MM.1S (cell line): ENCODE measurements around the gene NRG2.

Experiments
- DNase-seq: peaks from one replicate; pipeline ENCODE4 v3.0.0-alpha.2; 2015
- H2AFZ ChIP-seq: fragments of 300-600 bp; sonication (generic); 2 replicates; pipeline ENCODE4 v1.6.0; 2016; ENCODE audit warnings: antibody characterized with exemption, low read length
- H3F3A ChIP-seq: fragments of 300-600 bp; sonication (generic); 2 replicates; pipeline ENCODE4 v1.6.1; 2016; ENCODE audit warnings: mild to moderate bottlenecking, antibody characterized with exemption, low read length, moderate library complexity, mixed read lengths; ENCODE audit not compliant: insufficient read depth
- H3K27ac ChIP-seq: fragments of 300-600 bp; sonication (generic); 2 replicates; pipeline ENCODE4 v1.5.1; 2016; ENCODE audit warnings: mild to moderate bottlenecking, low read length
- H3K27me3 ChIP-seq: fragments of 300-600 bp; sonication (generic); replicated peaks from 2 replicates; pipeline ENCODE4 v1.6.0; 2016; ENCODE audit warnings: low read length; ENCODE audit not compliant: insufficient read depth
- H3K36me3 ChIP-seq: fragments of 300-600 bp; sonication (generic); replicated peaks from 2 replicates; pipeline ENCODE4 v1.6.1; 2016; ENCODE audit warnings: mild to moderate bottlenecking, low read length, mixed read lengths; ENCODE audit not compliant: insufficient read depth
- H3K4me1 ChIP-seq: fragments of 300-600 bp; sonication (generic); 2 replicates; pipeline ENCODE4 v1.6.1; 2016; ENCODE audit warnings: low read length, mixed read lengths
- H3K4me2 ChIP-seq: fragments of 300-600 bp; sonication (generic); 2 replicates; pipeline ENCODE4 v1.6.0; 2016; ENCODE audit warnings: low read depth, low read length
- H3K4me3 ChIP-seq: fragments of 300-600 bp; sonication (generic); 2 replicates; pipeline ENCODE4 v1.5.1; 2016; ENCODE audit warnings: low read length, mixed read lengths
- H3K79me2 ChIP-seq: fragments of 300-600 bp; sonication (generic); 2 replicates; pipeline ENCODE4 v1.6.1; 2016; ENCODE audit warnings: mixed run types, low read length, mixed read lengths
- H3K9ac ChIP-seq: fragments of 300-600 bp; sonication (generic); 2 replicates; pipeline ENCODE4 v1.6.1; 2016; ENCODE audit warnings: low read length, mixed read lengths
- H3K9me2 ChIP-seq: fragments of 300-600 bp; sonication (generic); replicated peaks from 2 replicates; pipeline ENCODE4 v1.6.1; 2016; ENCODE audit warnings: mild to moderate bottlenecking, low read length, mixed read lengths; ENCODE audit not compliant: insufficient read depth
- H3K9me3 ChIP-seq: fragments of 300-600 bp; sonication (generic); replicated peaks from 2 replicates; pipeline ENCODE4 v1.6.1; 2016; ENCODE audit warnings: mild to moderate bottlenecking, low read length, mixed read lengths; ENCODE audit not compliant: insufficient read depth
- H4K20me1 ChIP-seq: fragments of 300-600 bp; sonication (generic); 2 replicates; pipeline ENCODE4 v1.6.1; 2016; ENCODE audit warnings: mild to moderate bottlenecking, low read length, moderate library complexity, mixed read lengths; ENCODE audit not compliant: insufficient read depth
- EZH2 ChIP-seq: fragments of 300-600 bp; sonication (generic); optimal IDR thresholded peaks from 2 replicates; pipeline ENCODE3; 2017; ENCODE audit warnings: low read depth, mild to moderate bottlenecking, antibody characterized with exemption, low read length, mixed read lengths
- EZH2phosphoT487 ChIP-seq: fragments of 300-600 bp; sonication (generic); IDR thresholded peaks from 2 replicates; pipeline ENCODE4 v1.6.1; 2018; ENCODE audit warnings: antibody characterized with exemption, low read length
- TF ChIP-seq, protein P1 (sequence below): fragments of 300-600 bp; sonication (generic); IDR thresholded peaks from 2 replicates; pipeline ENCODE4 v1.5.1; 2016; ENCODE audit warnings: antibody characterized with exemption, low read length, mixed read lengths

NRG2 gene

DNA sequence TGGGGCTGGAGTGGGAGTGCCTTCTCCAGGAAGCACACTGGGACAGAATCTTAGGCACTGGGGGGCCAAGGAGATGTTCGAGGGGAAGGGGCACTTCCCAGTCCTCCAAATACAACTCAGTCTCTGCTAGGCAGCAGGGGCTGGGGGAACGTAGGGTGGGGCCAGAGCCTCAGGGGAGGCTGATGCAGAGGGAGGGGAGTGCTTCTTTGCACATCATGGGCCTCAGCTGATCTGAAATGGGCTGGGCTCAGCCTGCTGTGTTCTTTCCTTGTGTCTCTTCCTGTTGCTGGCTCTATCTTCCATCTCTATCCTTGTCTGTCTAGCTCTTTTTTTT lies 231.9 kb downstream of the NRG2 start:
- TF ChIP-seq EZH2 (no peak), EZH2phosphoT487 (no peak)
- TF ChIP-seq, protein P1, sequence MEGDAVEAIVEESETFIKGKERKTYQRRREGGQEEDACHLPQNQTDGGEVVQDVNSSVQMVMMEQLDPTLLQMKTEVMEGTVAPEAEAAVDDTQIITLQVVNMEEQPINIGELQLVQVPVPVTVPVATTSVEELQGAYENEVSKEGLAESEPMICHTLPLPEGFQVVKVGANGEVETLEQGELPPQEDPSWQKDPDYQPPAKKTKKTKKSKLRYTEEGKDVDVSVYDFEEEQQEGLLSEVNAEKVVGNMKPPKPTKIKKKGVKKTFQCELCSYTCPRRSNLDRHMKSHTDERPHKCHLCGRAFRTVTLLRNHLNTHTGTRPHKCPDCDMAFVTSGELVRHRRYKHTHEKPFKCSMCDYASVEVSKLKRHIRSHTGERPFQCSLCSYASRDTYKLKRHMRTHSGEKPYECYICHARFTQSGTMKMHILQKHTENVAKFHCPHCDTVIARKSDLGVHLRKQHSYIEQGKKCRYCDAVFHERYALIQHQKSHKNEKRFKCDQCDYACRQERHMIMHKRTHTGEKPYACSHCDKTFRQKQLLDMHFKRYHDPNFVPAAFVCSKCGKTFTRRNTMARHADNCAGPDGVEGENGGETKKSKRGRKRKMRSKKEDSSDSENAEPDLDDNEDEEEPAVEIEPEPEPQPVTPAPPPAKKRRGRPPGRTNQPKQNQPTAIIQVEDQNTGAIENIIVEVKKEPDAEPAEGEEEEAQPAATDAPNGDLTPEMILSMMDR: no peak
- no peaks in the 10 kb centered on the region for H3F3A ChIP-seq

DNA sequence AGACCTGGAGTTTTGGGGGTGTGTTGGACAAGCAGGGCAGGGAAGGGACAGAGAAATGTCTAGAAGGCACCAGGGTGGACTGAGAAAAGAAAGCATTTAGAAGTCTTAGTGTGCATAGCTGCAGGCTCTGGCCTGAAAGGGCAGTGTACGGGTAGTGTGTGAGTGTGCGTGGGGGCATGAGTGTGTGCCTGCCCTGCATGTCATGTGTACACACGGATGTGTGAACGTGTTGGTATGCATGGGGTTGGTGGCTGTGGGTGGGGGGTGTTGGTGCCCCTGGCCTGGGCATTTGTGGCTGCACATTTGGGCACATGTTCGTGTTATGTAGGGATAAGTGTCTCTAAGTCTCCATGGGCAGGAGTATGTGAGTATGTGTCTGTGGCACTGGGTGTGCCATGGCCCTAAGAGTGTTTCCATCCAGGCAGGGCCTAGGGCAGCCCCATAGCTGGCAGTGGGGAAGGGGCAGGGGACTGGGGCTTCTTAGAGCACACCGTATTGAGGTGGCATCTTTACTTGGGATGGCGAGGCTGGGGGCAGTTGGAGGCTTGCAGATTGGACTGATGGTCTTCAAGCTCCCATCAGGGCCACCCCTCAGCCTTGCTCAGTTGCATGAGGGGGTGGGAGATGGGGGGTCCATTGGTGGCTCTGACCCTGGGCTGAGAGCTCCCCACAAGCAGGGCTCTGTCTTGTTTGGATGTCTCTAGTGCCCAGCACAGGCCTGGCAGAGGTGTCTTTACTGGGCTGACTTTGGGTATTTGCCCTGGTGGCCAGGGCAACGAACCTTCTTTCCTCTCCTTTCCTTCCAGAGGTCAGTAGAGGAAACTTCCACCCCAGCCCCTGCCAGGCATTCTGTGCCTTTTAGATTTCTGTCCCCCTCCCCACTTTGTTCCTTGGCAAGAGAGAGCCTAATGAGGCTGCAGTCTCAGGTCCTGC lies 232.5 kb downstream of the NRG2 start:
- H3K9me3 ChIP-seq: no peaks in the 10 kb centered on the region
- H3K9ac ChIP-seq: no peak overlapping the region
- DNase-seq: no peak
- no peak overlapping the region for H3K4me2 ChIP-seq
- no peaks in the 10 kb centered on the region for H3K36me3 ChIP-seq
- H3K4me1 ChIP-seq: no peaks in the 10 kb centered on the region
- H3K9me2 ChIP-seq: no peaks in the 10 kb centered on the region
- no peaks in the 10 kb centered on the region for H3F3A ChIP-seq
- H4K20me1 ChIP-seq: no peaks in the 10 kb centered on the region
- no peak overlapping the region for H3K27ac ChIP-seq
- H2AFZ ChIP-seq: no peak overlapping the region
- TF ChIP-seq, protein P1: no peak
- no peak for TF ChIP-seq EZH2
- no peak for TF ChIP-seq EZH2phosphoT487
- no peaks in the 10 kb centered on the region for H3K79me2 ChIP-seq
- H3K4me3 ChIP-seq: no peak overlapping the region
- H3K27me3 ChIP-seq: peaks cover 88% of the 10 kb centered on the region

More for the DNA sequence above, 231.9 kb downstream of the NRG2 start:
- no peaks in the 10 kb centered on the region for H4K20me1 ChIP-seq
- no peaks in the 10 kb centered on the region for H3K4me1 ChIP-seq
- H3K9me2 ChIP-seq: no peaks in the 10 kb centered on the region
- H3K79me2 ChIP-seq: no peaks in the 10 kb centered on the region
- no peak overlapping the region for H3K4me3 ChIP-seq
- no peak overlapping the region for H3K9ac ChIP-seq
- no peak overlapping the region for H3K4me2 ChIP-seq
- no peak overlapping the region for H2AFZ ChIP-seq
- no peaks in the 10 kb centered on the region for H3K36me3 ChIP-seq
- H3K27ac ChIP-seq: no peak overlapping the region
- peaks cover 85% of the 10 kb centered on the region for H3K27me3 ChIP-seq
- no peak for DNase-seq
- H3K9me3 ChIP-seq: no peaks in the 10 kb centered on the region

DNA sequence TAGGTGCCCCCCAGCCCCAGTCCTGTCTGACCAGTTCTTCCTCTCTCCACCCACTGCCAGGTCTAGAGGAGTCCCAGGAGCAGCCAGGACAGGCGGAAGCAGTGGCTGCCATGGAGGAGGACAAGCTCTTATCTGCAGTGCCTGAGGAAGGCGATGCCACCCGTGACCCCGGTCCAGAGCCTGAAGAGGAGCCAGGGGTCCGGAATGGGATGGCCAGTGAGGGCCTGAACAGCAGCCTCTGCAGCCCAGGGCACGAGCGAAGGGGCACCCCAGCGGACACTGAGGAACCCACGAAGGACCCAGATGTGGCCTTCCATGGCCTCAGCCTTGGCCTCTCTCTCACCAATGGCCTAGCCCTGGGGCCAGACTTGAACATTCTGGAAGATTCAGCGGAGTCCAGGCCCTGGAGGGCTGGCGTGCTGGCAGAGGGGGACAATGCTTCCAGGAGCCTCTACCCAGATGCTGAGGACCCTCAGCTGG lies 233.7 kb downstream of the NRG2 start:
- Histone ChIP-seq H3K79me2 (no peaks in the 10 kb centered on the region), H3K4me2 (no peak overlapping the region), H3K27ac (no peak overlapping the region), H4K20me1 (no peaks in the 10 kb centered on the region), H3K9me3 (no peaks in the 10 kb centered on the region), H3K9ac (no peak overlapping the region), H3K27me3 (peaks cover 77% of the 10 kb centered on the region), H3F3A (no peaks in the 10 kb centered on the region), H3K9me2 (no peaks in the 10 kb centered on the region), H3K36me3 (no peaks in the 10 kb centered on the region), H3K4me3 (no peak overlapping the region), H3K4me1 (no peaks in the 10 kb centered on the region), H2AFZ (no peak overlapping the region)
- TF ChIP-seq EZH2 (no peak), EZH2phosphoT487 (no peak)
- TF ChIP-seq, protein P1: no peak
- no peak for DNase-seq
